Stimulated activated CD4-positive, alpha-beta T cell treated with anti-CD3 and anti-CD28 coated beads, Interleukin-15, amount 100 ng/mL, for 1 hour (primary cell): ENCODE results near the gene CD22.
"Not testable (repeated sequence)": the region's sequence is repeated elsewhere in the genome, so short reads cannot be mapped to it uniquely, and the experiment has no call there.

Source experiments
- DNase-seq, 2 donors: peaks; one replicate each; pipeline ENCODE4 v3.0.0-alpha.2; 2020; ENCODE audit warnings: low read depth in 1 of 2, low spot score in 1 of 2

CD22 gene

GRCh38 chr19:35357867-35358573 lies 29.0 kb downstream of the CD22 start, which contains the start of gene FFAR3:
TSS of gene FFAR3 (plus strand) at chr19:35358460. CDS start at chr19:35358891, 431 bp downstream.
- no peak for DNase-seq

GRCh38 chr19:35358834-35359233 lies 29.8 kb downstream of the CD22 start:
- not testable (repeated sequence) for DNase-seq

GRCh38 chr19:35359395-35359794 lies 30.4 kb downstream of the CD22 start:
- DNase-seq = not testable (repeated sequence)

GRCh38 chr19:35360081-35360480 lies 31.1 kb downstream of the CD22 start:
- not testable (repeated sequence) for DNase-seq

- no peak for DNase-seq
Measured at GRCh38 chr19:35360880-35361420, 32.0 kb downstream of the CD22 start.

GRCh38 chr19:35362261-35363000 lies 33.4 kb downstream of the CD22 start:
- no peak for DNase-seq

- no peak for DNase-seq
Measured at GRCh38 chr19:35363001-35363590, 34.1 kb downstream of the CD22 start.

GRCh38 chr19:35363711-35364425 lies 34.9 kb downstream of the CD22 start:
- no peak for DNase-seq

- DNase-seq = no peak
Measured at GRCh38 chr19:35365303-35365702, 36.3 kb downstream of the CD22 start.

- DNase-seq = no peak
Measured at GRCh38 chr19:35368378-35368777, 39.4 kb downstream of the CD22 start.

- no peak for DNase-seq
Measured at GRCh38 chr19:35369522-35369921, 40.5 kb downstream of the CD22 start.

- DNase-seq = no peak
Measured at GRCh38 chr19:35370722-35371121, 41.7 kb downstream of the CD22 start, which contains the start of gene GPR42. TSS of gene GPR42 (plus strand) at chr19:35371068. CDS start at chr19:35371360, 292 bp downstream.

GRCh38 chr19:35373492-35373891 lies 44.5 kb downstream of the CD22 start:
- no peak for DNase-seq

- DNase-seq = not testable (repeated sequence)
Measured at GRCh38 chr19:35374031-35374430, 45.0 kb downstream of the CD22 start.

- no peak for DNase-seq
Measured at GRCh38 chr19:35375505-35376307, 46.7 kb downstream of the CD22 start.

GRCh38 chr19:35377656-35378055 lies 48.7 kb downstream of the CD22 start:
- no peak for DNase-seq

GRCh38 chr19:35378356-35378755 lies 49.4 kb downstream of the CD22 start:
- no peak for DNase-seq

GRCh38 chr19:35379545-35379944 lies 50.6 kb downstream of the CD22 start:
- not testable (repeated sequence) for DNase-seq

- no peak for DNase-seq
Measured at GRCh38 chr19:35379992-35380391, 51.0 kb downstream of the CD22 start.

GRCh38 chr19:35380450-35381124 lies 51.6 kb downstream of the CD22 start:
- DNase-seq = no peak
